GM12878 (cell line): ENCODE measurements around the gene DXO. TPM values are rescaled to one million over a fixed set of nuclear protein-coding genes. Genes with fewer than 3 reads are reported as not detected.

Experiments used
- ATAC-seq: fragments of 200-7000 bp; cut with Tn5 transposase; 3 replicates; pipeline ENCODE4 v1.9.1; 2020; ENCODE audit warnings: mild to moderate bottlenecking, moderate library complexity
- BruUV-seq: library from RNA; stranded (reverse); fragments of 400-500 nt; replicated peaks from 2 replicates; lab custom pipeline; 2021; lab: Mats Ljungman, UMichigan
- CTCF ChIA-PET: fragments of 300-600 bp; sonication (Branson Sonifier 250); formaldehyde crosslinking; extraction: SDS; loops from one replicate; lab custom pipeline; 2021; ENCODE audit warnings: inconsistent platforms; lab: Yijun Ruan, JAX
- POLR2A ChIA-PET: fragments of 350-600 bp; formaldehyde crosslinking; extraction: SDS; loops from one replicate; lab custom pipeline; 2021; ENCODE audit warnings: inconsistent platforms; lab: Charles Lee
- RAD21 ChIA-PET: fragments of 300-600 bp; sonication (Branson Sonifier 250); formaldehyde crosslinking; loops from one replicate; lab custom pipeline; 2023; ENCODE audit warnings: antibody characterized with exemption; ENCODE audit not compliant: unreplicated experiment; lab: Charles Lee
- SMC1A ChIA-PET: fragments of 300-600 bp; sonication (Branson Sonifier 250); formaldehyde crosslinking; loops from one replicate; lab custom pipeline; 2023; ENCODE audit not compliant: unreplicated experiment, uncharacterized antibody; lab: Charles Lee
- DNase-seq: peaks from one replicate; pipeline ENCODE4 v3.0.0-alpha.2; 2011; ENCODE audit warnings: low read depth, low spot score
- FAIRE-seq: peaks from 3 replicates; lab custom pipeline; 2011; peaks lifted over from hg19 to GRCh38; lab: Jason Lieb, UNC
- H2AFZ ChIP-seq: 2 replicates; pipeline ENCODE4 v1.6.0; 2011; ENCODE audit warnings: low read depth, low read length, control low read depth; ENCODE audit not compliant: control insufficient read depth
- H3K27ac ChIP-seq: 2 replicates; pipeline ENCODE4 v1.5.1; 2011; ENCODE audit warnings: control low read depth; ENCODE audit not compliant: control insufficient read depth, insufficient read depth
- H3K27me3 ChIP-seq, 2 experiments: replicated peaks in 1 of 2; 2 replicates each; pipeline versions ENCODE4 v1.6.0 to v1.6.1; 2011; ENCODE audit warnings: low read length in 1 of 2; ENCODE audit not compliant: control insufficient read depth in 2 of 2, insufficient read depth in 2 of 2
- H3K36me3 ChIP-seq, 2 experiments: 2 replicates each; pipeline ENCODE4 v1.5.1; 2011; ENCODE audit warnings: low read length in 1 of 2; ENCODE audit not compliant: control insufficient read depth in 2 of 2, insufficient read depth in 2 of 2
- H3K4me1 ChIP-seq: 2 replicates; pipeline ENCODE4 v1.6.1; 2011; ENCODE audit warnings: mild to moderate bottlenecking, low read length, moderate library complexity, mixed read lengths; ENCODE audit not compliant: control insufficient read depth, insufficient read depth
- H3K4me2 ChIP-seq: 2 replicates; pipeline ENCODE4 v1.6.0; 2011; ENCODE audit warnings: control low read depth; ENCODE audit not compliant: control insufficient read depth, insufficient read depth
- H3K4me3 ChIP-seq: fragments of 200-600 bp; sonication (generic); 2 replicates; pipeline ENCODE4 v1.5.1; 2016
- H3K79me2 ChIP-seq: 2 replicates; pipeline ENCODE4 v1.6.0; 2011; ENCODE audit warnings: low read length; ENCODE audit not compliant: control insufficient read depth, insufficient read depth
- H3K9ac ChIP-seq: 2 replicates; pipeline ENCODE4 v1.8.0; 2011; ENCODE audit warnings: low read length, control low read depth, mixed read lengths; ENCODE audit not compliant: control insufficient read depth, insufficient read depth
- H3K9me3 ChIP-seq: replicated peaks from 3 replicates; pipeline ENCODE4 v1.5.1; 2011; ENCODE audit warnings: mild to moderate bottlenecking, low read length; ENCODE audit not compliant: control insufficient read depth, insufficient read depth
- H4K20me1 ChIP-seq: 2 replicates; pipeline ENCODE4 v1.6.0; 2011; ENCODE audit not compliant: control insufficient read depth, insufficient read depth
- PAX8 ChIP-seq: fragments of 450-650 bp; IDR thresholded peaks from 2 replicates; pipeline ENCODE4 v1.6.1; 2017; ENCODE audit warnings: mild to moderate bottlenecking, moderate library complexity
- POU2F2 ChIP-seq: IDR thresholded peaks from 3 replicates; pipeline ENCODE4 v1.6.1; 2011; ENCODE audit warnings: low read depth, mild to moderate bottlenecking, low read length, borderline replicate concordance
- RELA ChIP-seq: fragments of 450-650 bp; IDR thresholded peaks from 2 replicates; pipeline ENCODE4 v1.8.0; 2014; ENCODE audit warnings: borderline replicate concordance; ENCODE audit not compliant: partially characterized antibody
- TBL1XR1 ChIP-seq: IDR thresholded peaks from 2 replicates; pipeline ENCODE4 v1.6.1; 2012; ENCODE audit warnings: low read depth, low read length, improper control_type of control experiment
- TCF12 ChIP-seq: IDR thresholded peaks from 2 replicates; pipeline ENCODE4 v1.6.1; 2011; ENCODE audit warnings: low read depth, mild to moderate bottlenecking, low read length
- ZNF207 ChIP-seq: fragments of 450-650 bp; IDR thresholded peaks from 2 replicates; pipeline ENCODE4 v1.6.1; 2014; ENCODE audit warnings: antibody characterized with exemption, mild to moderate bottlenecking, borderline replicate concordance
- WGBS: methylation state at CpG from one replicate; pipeline ENCODE4 v1.1.6; 2016; ENCODE audit warnings: low lambda C conversion rate; ENCODE audit not compliant: insufficient replicate concordance, insufficient coverage; ENCODE audit errors: missing lambda C conversion rate; 5-methylcytosine and 5-hydroxymethylcytosine counted together
- in situ Hi-C: fragments of 300-500 bp; cut with MboI; formaldehyde crosslinking; loops from 9 replicates; pipeline ENCODE4 v1.14.3; 2018; ENCODE audit warnings: mixed read lengths
- intact Hi-C: fragments of 100-400 bp; cut with micrococcal nuclease; formaldehyde crosslinking; loops from one replicate; pipeline ENCODE4 v1.14.2; 2022; ENCODE audit not compliant: unreplicated experiment
- polyA plus RNA-seq, 11 experiments: library from polyadenylated mRNA; depleted of rRNA in 4 of 11; unstranded in 6 of 11; stranded (reverse) in 5 of 11; fragments of >200 nt; fragmentation: Nextera tagmentation in 4 of 11; fragmentation: Illumina TruSeq in 1 of 11; extraction: Ambion mirVana in 4 of 11; extraction: Trizol in 1 of 11; gene quantifications; 1 replicate in 1 of 11; 2 replicates in 10 of 11; pipeline versions ENCODE4 v1.2.1 to v1.2.3, GENCODE V29; 2011 to 2016; ENCODE audit warnings: inconsistent platforms in 2 of 11, missing spikeins in 2 of 11, low read depth in 1 of 11
- total RNA-seq, 4 experiments: library from RNA; depleted of rRNA in 3 of 4; stranded (reverse); fragments of >200 nt in 3 of 4; fragmentation: Illumina TruSeq in 1 of 4; extraction: Trizol in 1 of 4; gene quantifications; 2 replicates each; pipeline versions ENCODE4 v1.2.1 to v1.2.3, GENCODE V29; 2013 to 2021
- TF ChIP-seq, protein P1 (sequence below): IDR thresholded peaks from 2 replicates; pipeline ENCODE4 v1.6.1; 2011; ENCODE audit warnings: low read depth, mild to moderate bottlenecking, low read length, moderate library complexity, borderline replicate concordance; ENCODE audit errors: extremely low read depth

The DXO gene
- total and polyA plus RNA-seq, 10 of the 15 experiments (the other 5 are each of a cell fraction or from before 2014, with no cell fraction given): 4.5 to 21.4 (median 16.3) TPM

DNA sequence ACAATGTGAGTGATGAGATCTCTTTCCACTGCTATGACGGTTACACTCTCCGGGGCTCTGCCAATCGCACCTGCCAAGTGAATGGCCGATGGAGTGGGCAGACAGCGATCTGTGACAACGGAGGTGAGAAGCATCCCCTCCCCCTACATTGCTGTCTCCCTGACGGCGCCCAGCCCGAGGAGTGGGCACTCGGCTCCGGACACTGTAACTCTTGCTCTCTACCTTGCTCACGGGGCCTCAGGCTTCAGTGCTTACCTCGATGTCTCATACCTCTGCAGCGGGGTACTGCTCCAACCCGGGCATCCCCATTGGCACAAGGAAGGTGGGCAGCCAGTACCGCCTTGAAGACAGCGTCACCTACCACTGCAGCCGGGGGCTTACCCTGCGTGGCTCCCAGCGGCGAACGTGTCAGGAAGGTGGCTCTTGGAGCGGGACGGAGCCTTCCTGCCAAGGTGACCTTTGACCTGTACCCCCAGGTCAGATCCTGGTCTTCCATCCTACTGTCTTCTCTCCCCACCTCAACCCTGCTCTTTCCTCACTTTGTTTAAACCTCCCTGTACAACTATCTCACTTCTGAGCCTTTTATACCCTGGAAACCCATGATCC lies 24.8 kb downstream of the DXO start (continued):
- TF ChIP-seq ZNF207 (no peak), PAX8 (no peak), TCF12 (no peak), RELA (no peak), TBL1XR1 (no peak)

- H3K9me3 ChIP-seq: no peaks in the 10 kb centered on the region
- ATAC-seq: no peak
- peaks cover 3% of the 10 kb centered on the region; the same call in 1 of the 2 replicates for H3K4me1 ChIP-seq
- POLR2A ChIA-PET: interaction anchor here (0.5 kb wide), 1 partner anchor 114 kb away, joined by 7 read pairs; no protein-coding TSS in a partner anchor
- H3K27me3 ChIP-seq: peaks cover 0 to 3% of the 10 kb centered on the region in 2 experiments; a peak in 3 of 4 replicates
- no peaks in the 10 kb centered on the region; a peak in 1 of 4 replicates for H3K36me3 ChIP-seq
- TF ChIP-seq, protein P1, sequence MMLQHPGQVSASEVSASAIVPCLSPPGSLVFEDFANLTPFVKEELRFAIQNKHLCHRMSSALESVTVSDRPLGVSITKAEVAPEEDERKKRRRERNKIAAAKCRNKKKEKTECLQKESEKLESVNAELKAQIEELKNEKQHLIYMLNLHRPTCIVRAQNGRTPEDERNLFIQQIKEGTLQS: no peak
- no peak for TF ChIP-seq POU2F2
- TF ChIP-seq, all 136 proteins: peak for 0
- no peak overlapping the region for H3K4me2 ChIP-seq
- no peak overlapping the region for H3K4me3 ChIP-seq
- intact Hi-C loops: no loop called here
- no peak overlapping the region for H3K27ac ChIP-seq
- H3K9ac ChIP-seq: no peak overlapping the region
- FAIRE-seq (no peak), DNase-seq (no peak)
- ChIA-PET RAD21 (no interaction called here), SMC1A (no interaction called here), CTCF (interaction anchor here (0.8 kb wide), 1 partner anchor 77 kb away, joined by 3 read pairs; no protein-coding TSS in a partner anchor)
- WGBS: 48% methylated on average over 11 of the region's 11 CpGs
- in situ Hi-C loops: no loop called here
- BruUV-seq: no TSS peak
- no peak overlapping the region for H2AFZ ChIP-seq
- no peaks in the 10 kb centered on the region for H3K79me2 ChIP-seq
- no peaks in the 10 kb centered on the region for H4K20me1 ChIP-seq
These were observed 25.5 kb downstream of the DXO start for GRCh38 chr6:31946370-31946885.
